ENCODE measurements around the gene CNTNAP5. TPM values are rescaled to one million over a fixed set of nuclear protein-coding genes. Genes with fewer than 3 reads are reported as not detected.

The CNTNAP5 gene
- total and polyA plus RNA-seq, 2 of the 8 experiments (the other 6 are each of a cell fraction or from before 2014, with no cell fraction given) = 0.11 to 0.76 TPM

GRCh38 chr2:124315221-124315880 lies 290.3 kb downstream of the CNTNAP5 start (continued):
- no peak for TF ChIP-seq EZH2 (IDR thresholded peaks at IDR 0.05; ENCODE audit: low read depth, low read length, severe bottlenecking)
- TF ChIP-seq FOSL1 (IDR thresholded peaks at IDR 0.05; ENCODE audit: insufficient read depth, low read depth, low read length) = no peak
- no peak for TF ChIP-seq TCF12 (IDR thresholded peaks at IDR 0.05; ENCODE audit: low read depth, low read length)
- no peak for TF ChIP-seq SUZ12 (IDR thresholded peaks at IDR 0.05; ENCODE audit: low read length)
- TF ChIP-seq SP4 (IDR thresholded peaks at IDR 0.05; ENCODE audit: low read length) = no peak
- TF ChIP-seq POU5F1 (IDR thresholded peaks at IDR 0.05; ENCODE audit: low read depth, low read length) = no peak
- no peak for TF ChIP-seq USF2 (IDR thresholded peaks at IDR 0.05; ENCODE audit: low read length)
- no peak for TF ChIP-seq SIX5 (IDR thresholded peaks at IDR 0.05; ENCODE audit: low read depth, low read length)
- TF ChIP-seq CTCF (IDR thresholded peaks at IDR 0.05; ENCODE audit: control extremely low read depth in 1 of 3, insufficient read depth in 1 of 3, low read depth in 1 of 3, low read length in 3 of 3) = no peak

Data from H1 (cell line).